Type B pancreatic cell (in vitro differentiated cells): ENCODE results near the gene MT1A. TPM values are rescaled to one million over a fixed set of nuclear protein-coding genes. Genes with fewer than 3 reads are reported as not detected.

ENCODE experiments used
- DNase-seq: peaks from one replicate; pipeline ENCODE4 v3.0.0; 2021; ENCODE audit warnings: mixed read lengths; ENCODE audit not compliant: unreplicated experiment; ENCODE audit errors: extremely low spot score
- H3K27ac Mint-ChIP-seq: 2 replicates; pipeline ENCODE4 v1.8.0; 2021; ENCODE audit warnings: mild to moderate bottlenecking, mixed read lengths
- H3K27me3 Mint-ChIP-seq: 2 replicates; pipeline ENCODE4 v1.8.0; 2021; ENCODE audit warnings: mixed read lengths
- H3K36me3 Mint-ChIP-seq: 2 replicates; pipeline ENCODE4 v1.8.0; 2021; ENCODE audit warnings: mixed read lengths
- H3K4me1 Mint-ChIP-seq: one replicate; pipeline ENCODE4 v1.8.0; 2021; ENCODE audit warnings: mixed read lengths; ENCODE audit not compliant: unreplicated experiment
- H3K4me3 Mint-ChIP-seq: 2 replicates; pipeline ENCODE4 v1.8.0; 2021; ENCODE audit warnings: mild to moderate bottlenecking, mixed read lengths
- H3K9me3 Mint-ChIP-seq: 2 replicates; pipeline ENCODE4 v1.8.0; 2021; ENCODE audit warnings: mixed read lengths
- CTCF ChIP-seq: fragments of 200-600 bp; sonication (generic); conservative IDR thresholded peaks from 2 replicates; pipeline ENCODE4 v1.5.0; 2021; ENCODE audit warnings: antibody characterized with exemption, mild to moderate bottlenecking
- total RNA-seq: library from RNA; stranded (reverse); gene quantifications from 2 replicates; pipeline ENCODE4 v1.2.1, GENCODE V29; 2021; ENCODE audit warnings: low replicate concordance

The MT1A gene
- total RNA-seq, 1 donor from 2014 or later, result not detected

- no peak for TF ChIP-seq CTCF
- Mint-ChIP-seq H3K4me3 (no peak overlapping the region), H3K27ac (no peak overlapping the region), H3K4me1 (no peaks in the 10 kb centered on the region), H3K27me3 (peaks cover 74% of the 10 kb centered on the region), H3K9me3 (no peaks in the 10 kb centered on the region), H3K36me3 (no peaks in the 10 kb centered on the region)
- DNase-seq, result no peak
Observed at GRCh38 chr16:56593573-56594291, 44.7 kb upstream of the MT1A start.

DNA sequence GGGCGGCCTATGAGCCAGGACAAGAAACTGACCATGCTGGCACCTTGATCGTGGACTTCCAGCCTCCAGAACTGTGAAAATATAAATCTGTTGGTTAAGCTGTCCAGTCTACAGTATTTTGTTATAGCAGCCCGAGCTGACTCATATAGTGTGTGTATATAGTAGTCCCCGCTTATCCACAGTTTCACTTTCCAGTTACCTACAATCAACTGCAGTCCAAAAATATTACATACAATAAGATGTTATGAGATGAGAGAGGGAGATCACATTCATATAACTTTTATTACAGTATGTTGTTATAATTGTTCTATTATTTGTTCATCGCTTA, 44.2 kb upstream of the MT1A start:
- no peaks in the 10 kb centered on the region for H3K4me1 Mint-ChIP-seq
- no peak for DNase-seq
- H3K36me3 Mint-ChIP-seq, result no peaks in the 10 kb centered on the region
- no peak overlapping the region for H3K27ac Mint-ChIP-seq
- H3K4me3 Mint-ChIP-seq, result no peak overlapping the region
- no peak for TF ChIP-seq CTCF
- H3K27me3 Mint-ChIP-seq, result peaks cover 72% of the 10 kb centered on the region
- H3K9me3 Mint-ChIP-seq, result no peaks in the 10 kb centered on the region

- Mint-ChIP-seq H3K27ac (no peak overlapping the region), H3K36me3 (no peaks in the 10 kb centered on the region), H3K4me1 (no peaks in the 10 kb centered on the region), H3K9me3 (no peaks in the 10 kb centered on the region), H3K4me3 (no peak overlapping the region), H3K27me3 (peaks cover 56% of the 10 kb centered on the region)
- peak; percentile 77 for TF ChIP-seq CTCF
- DNase-seq, result no peak
Observed at GRCh38 chr16:56600398-56600999, 38.0 kb upstream of the MT1A start.

GRCh38 chr16:56601325-56601724, 37.1 kb upstream of the MT1A start:
- H3K9me3 Mint-ChIP-seq, result no peaks in the 10 kb centered on the region
- H3K27ac Mint-ChIP-seq, result no peak overlapping the region
- no peaks in the 10 kb centered on the region for H3K36me3 Mint-ChIP-seq
- TF ChIP-seq CTCF, result no peak
- DNase-seq, result no peak
- peaks cover under 1% of the 10 kb centered on the region for H3K4me1 Mint-ChIP-seq
- H3K27me3 Mint-ChIP-seq, result peaks cover 51% of the 10 kb centered on the region
- H3K4me3 Mint-ChIP-seq, result no peak overlapping the region

DNA sequence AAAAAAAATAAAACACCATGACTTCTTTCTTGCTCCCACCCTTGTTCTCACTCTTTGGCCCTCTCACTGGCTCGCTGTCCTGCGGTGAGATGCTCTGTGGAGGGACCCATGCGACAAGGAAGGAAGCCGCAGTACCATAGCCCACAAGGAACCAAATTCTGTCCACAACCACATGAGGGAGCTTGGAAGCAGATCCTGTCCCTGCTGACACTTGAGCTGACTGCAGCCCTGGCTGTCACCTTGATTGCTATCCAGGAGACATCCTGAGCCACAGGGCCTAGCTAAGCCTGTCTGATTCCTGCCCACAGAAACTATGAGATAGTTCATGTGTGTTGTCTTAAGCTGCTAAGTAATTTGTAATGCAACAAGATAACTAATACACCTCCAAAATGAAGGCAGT, 34.9 kb upstream of the MT1A start:
- no peaks in the 10 kb centered on the region for H3K9me3 Mint-ChIP-seq
- H3K4me1 Mint-ChIP-seq, result peaks cover 17% of the 10 kb centered on the region
- no peaks in the 10 kb centered on the region for H3K36me3 Mint-ChIP-seq
- no peak for DNase-seq
- H3K27ac Mint-ChIP-seq, result peak overlapping the region; percentile 45
- H3K27me3 Mint-ChIP-seq, result peaks cover 39% of the 10 kb centered on the region
- peak; percentile 59 for TF ChIP-seq CTCF
- H3K4me3 Mint-ChIP-seq, result no peak overlapping the region
